Measurements from ENCODE around the gene EPB41L2.
"Not testable (repeated sequence)": the region's sequence is repeated elsewhere in the genome, so short reads cannot be mapped to it uniquely, and the experiment has no call there.

EPB41L2 gene

DNA sequence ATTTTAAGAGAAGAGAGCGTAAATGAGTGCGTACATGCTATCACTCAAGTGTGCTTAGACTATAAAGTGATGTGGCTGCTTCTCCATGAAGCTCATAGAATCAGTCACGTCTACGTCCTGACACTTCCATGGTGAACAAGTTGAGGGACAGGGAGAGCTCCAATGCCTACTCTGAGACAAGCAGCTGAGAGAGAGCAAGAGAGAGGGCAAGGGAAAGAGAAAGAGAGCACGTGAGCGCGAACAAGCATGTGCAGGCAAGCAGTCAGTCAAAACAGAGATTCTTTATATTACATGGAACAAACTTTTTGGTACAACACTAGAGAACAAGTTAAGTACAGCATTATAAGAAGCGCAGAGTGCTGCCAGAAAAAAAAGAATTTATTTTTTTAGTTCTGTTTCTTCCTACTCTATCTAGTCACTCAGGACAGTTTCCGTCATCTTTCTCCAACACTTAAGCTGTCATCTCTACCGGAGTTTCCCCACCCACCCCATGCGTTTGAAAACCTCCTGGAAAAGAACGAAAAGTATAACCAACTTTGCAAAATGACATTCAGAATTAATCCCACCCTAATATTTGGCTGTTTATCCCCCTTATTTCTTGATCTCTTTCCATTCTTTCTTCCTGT, 61.8 kb downstream of the EPB41L2 start:
- no peak for DNase-seq

DNA sequence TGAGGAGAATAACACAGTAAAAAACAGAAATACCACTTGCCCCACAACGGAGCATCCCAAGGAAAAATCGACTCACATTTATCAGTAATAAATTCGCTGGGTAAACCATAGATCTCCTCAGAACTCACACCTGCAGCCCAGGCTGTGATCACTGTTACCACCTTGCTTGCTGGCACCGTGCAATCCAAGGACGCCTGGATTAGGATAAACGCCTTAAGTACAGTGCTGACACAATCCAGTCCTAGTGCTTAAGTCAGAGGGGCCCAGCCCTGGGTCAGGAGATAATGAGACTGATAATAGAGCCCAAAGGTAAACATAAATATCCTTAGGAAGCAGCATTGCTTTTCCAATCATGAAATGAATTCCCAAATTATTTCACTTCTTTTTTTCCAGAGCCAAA, 62.5 kb downstream of the EPB41L2 start:
- no peak for DNase-seq

DNA sequence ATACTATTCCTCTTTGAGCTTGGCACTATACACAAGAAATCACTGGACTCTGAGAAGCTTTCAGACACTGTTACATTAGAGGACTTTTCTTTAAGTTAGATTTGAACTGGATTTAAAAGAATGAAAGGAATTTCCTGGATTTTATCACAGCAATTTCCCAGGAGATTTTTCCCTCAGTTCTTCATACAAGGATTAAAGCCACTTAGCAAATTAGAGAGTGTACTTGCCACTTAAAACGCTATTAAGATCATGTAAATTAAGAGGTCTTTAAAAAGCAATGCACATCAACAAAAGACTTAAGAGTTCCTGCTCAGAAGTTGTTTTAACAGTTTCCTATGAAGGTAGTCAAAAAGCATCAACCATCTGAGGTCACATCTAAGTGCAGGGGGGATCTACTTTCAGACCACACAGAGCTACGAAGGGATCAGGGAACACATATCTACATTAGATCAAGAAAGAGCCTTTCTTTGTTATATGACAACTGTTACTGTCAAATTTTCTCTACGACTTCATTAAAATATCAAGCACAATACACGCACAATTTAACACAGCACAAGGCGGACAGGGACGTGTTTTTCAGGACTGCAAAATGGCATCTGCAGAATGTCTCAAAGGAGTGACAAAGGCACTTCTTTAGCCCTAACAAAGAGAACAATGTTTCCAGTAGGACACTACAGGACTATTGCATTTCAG, 65.8 kb downstream of the EPB41L2 start:
- no peak for DNase-seq

DNA sequence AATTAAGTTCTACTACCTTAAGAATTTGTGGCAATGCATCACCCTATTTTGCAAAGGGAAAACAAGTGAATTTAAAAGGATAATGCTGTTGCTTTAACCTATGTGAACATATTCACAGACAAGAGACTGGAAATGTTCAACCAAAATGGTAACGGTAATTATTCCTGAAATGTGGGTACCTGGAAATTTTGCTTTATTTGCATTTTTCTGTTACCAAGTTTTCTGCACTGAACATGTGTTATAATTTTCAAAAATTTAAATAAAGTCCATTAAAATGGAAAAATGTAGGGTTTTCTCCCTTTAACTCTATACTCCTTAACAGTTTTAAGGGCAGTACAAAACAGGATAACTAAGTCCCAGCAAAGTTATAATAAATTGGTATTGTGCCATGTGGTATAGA, 66.4 kb downstream of the EPB41L2 start:
- DNase-seq: no peak

DNA sequence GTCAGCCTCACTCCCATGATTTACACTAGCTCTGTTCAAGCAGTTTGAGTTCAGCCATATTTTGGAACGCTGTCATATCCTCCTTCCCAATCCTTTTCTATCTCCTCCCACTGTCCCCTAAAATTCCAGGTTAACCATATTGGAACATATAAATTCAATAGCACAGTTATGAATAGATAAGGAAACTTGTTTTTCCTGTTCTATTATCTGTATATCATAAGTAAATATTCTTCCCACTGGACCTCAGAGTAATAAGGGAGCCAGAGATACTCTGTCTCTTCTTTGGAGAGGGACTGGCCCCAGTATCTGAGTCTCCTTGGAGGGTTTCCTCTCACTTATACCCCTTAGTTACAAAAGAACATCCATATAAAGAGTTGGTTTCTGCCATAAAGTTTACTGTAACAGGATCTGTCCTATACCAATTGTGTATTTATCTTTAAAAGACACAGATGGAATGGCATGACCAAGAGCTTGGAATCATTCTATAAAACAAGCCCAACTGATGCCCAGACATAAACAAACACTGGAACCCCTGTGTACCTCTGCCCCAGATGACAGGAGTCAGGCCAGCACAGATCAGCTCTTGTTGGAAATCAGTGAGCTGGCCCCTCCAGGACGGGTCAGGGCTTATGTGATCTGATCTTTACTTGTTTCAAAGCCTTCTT, 67.1 kb downstream of the EPB41L2 start:
- DNase-seq: no peak

- DNase-seq: no peak
Observed at GRCh38 chr6:130994319-130995097, 68.5 kb downstream of the EPB41L2 start.

GRCh38 chr6:130993292-130993765, 69.7 kb downstream of the EPB41L2 start:
- no peak for DNase-seq

DNA sequence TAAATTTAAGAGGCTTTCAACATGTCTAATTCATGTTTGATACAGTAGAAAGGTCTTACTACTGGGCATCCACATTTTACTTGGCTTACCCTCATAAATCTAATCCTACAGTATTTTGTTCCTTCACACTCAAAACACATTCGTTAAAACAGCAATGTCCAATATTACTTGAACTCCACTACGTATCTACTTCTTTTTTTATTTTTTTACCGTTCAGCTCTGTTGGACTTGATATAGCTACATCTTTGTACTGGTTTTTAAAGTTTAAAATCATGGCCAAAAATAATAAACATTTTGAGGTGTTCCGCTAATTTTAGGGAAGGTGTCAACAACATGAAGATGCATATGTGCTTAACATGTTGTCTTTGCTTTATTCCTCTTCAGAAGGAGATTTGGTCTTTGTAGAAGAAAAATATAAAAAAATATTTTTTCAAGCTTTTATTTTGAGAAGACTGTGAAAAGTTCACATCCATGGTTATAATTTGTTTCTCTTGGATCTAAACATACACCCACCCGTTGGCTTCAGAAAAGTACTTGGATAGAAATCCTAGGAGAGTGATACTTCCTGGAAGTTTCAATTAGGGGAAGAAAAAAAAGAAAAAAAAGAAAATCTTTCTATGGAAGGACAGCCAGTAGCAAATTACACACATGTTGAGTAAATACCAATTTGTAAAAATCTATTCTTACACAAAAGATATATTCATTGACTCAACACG, 71.5 kb downstream of the EPB41L2 start:
- no peak for DNase-seq

- DNase-seq: not testable (repeated sequence)
Observed at GRCh38 chr6:130987539-130987938, 75.5 kb downstream of the EPB41L2 start.

- no peak for DNase-seq
Observed at GRCh38 chr6:130985115-130985514, 77.9 kb downstream of the EPB41L2 start.

DNA sequence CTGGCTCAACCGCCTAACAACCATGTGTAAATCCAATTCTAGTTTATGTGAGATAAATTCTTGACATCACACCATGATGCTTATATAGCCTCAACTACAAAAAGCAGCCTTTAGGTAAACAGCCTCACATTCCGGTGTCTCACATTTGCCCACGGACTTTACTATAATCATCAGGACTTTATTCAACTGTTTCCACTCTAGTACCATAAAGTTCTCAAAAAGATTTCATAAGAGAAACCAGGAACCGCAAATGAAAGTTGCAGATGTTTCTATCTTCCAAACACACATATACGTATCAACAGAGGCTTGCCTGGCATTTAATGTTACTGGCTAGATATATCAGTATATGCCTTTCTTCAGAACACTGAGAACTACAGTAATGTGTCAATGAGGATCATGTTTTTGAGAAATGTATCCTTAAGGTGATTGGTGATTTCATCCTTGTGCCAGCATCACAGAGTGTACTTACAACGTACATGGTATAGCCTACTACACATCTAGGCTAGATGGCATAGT, 80.0 kb downstream of the EPB41L2 start:
- DNase-seq: no peak

GRCh38 chr6:130982135-130982534, 80.9 kb downstream of the EPB41L2 start:
- no peak for DNase-seq

DNA sequence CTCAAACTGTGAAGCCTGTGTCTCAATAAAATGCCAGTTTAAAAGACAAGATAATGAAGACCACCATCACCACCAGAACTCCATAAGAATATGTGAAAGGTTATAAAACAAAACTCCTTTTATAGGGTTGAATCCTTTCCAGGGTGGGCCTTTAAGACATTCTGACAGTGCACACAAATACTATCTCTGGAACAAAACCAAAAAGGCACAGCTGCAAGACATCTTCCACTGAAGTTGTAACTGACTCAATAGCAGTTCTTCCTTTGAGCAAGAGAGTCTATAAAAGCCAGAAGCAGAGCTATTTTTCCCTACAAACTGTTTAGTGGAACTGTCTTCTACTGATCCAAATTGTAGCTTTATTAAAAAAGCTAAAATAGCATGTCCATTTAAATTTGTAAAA, 81.6 kb downstream of the EPB41L2 start:
- no peak for DNase-seq

DNA sequence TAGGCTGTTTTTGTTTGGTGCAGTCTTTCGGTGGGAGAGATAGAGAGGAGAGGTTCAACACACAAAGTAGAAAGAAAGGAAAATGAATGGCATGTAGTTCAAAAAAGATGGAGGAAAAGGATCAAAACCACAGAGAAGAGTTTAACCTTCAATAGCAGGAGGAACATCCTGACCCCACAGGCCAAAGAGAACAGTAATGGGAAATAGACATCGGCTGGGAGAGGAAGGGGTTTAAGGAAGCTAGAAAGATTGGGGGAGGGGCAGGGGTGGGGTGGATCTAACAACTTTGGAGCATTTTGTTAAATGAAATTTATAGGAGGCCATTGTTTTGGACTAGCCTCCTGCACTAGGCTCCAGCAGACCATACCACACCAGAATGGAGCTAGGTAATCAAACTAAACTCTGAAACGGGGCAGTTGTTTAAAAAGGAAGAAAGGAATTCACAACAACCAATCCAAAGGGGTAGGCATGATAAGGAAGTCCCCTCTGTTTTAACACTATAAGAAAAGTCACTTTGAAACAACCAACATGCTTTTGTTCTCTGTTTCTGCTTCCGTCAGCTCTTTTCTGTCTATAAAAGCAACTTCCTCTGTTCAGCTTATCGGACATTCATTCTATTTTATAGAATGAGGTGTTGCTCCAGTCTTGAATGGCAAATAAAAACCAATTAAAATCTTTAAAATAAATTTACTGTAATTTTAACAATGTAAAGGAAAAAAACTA, 82.6 kb downstream of the EPB41L2 start:
- DNase-seq: no peak

- DNase-seq: no peak
Observed at GRCh38 chr6:130978660-130979396, 84.2 kb downstream of the EPB41L2 start.

DNA sequence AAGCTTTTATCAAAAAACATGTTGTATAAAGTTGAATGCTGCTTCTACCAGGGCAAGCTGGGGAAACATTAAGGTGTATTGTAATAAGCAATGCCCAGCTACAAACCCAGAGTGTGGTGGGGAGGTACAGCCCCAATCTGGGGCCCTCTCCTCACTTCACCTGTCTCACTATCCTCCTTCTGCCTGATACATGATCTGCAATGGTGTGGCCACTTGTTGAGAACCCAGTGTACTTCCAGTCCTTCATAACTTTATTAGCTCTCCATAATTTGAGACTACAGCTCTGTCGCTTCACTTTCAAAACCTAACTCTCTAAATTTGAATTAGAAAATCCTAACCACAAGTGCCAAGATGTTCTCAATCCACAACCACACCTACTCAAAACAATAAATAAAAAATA, 84.9 kb downstream of the EPB41L2 start:
- DNase-seq: no peak

DNA sequence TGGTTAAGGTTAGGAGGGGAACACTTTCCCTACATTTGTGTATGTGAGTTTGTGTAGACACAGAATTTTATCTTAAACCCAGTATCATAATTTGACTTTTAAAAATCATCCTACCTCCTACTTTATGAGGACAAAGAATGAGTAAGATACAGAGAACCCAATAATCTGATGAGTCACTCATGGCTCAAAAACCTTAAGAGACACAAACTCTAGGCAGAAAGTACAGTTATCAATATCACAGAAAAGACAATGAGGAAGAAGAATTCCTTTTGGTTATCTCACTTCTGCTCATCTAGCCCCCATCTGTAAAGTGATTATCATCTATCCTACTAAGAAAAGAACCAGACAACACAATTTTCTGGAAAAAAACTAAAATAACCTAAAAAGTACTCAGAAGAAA, 87.7 kb downstream of the EPB41L2 start:
- no peak for DNase-seq

DNA sequence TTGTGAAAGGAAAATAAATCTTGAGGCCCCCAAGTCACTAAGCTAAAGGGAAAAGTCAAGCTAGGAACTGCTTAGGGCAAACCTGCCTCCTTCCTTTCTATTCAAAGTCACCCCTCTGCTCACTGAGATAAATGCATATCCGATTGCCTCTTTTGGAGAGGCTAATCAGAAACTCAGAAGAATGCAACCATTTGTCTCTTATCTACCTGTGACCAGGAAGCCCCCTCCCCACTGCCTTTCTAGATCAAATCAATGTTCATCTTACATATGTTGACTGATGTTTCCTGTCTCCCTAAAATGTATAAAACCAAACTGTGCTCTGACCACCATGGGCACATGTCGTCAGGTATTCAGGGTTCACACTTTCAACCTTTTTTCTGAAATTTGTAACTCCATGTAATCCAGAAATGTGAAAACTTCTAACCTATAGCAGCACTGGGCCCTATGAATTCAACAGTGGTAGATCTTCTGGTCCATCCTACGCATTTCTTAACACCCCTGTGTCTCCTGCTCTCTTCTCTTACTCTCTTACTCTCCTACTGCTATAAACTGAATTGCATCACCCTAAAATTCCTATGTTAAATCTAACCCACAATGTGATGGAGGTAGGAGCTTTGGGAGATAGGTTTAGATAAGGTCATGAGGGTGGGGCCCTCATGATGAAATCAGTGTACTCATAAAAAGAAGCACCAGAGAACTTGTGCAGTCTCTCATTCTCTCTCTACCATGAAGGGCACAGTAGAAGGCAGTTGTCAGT, 89.3 kb downstream of the EPB41L2 start:
- no peak for DNase-seq

GRCh38 chr6:130971504-130971903, 91.5 kb downstream of the EPB41L2 start:
- DNase-seq: no peak

DNA sequence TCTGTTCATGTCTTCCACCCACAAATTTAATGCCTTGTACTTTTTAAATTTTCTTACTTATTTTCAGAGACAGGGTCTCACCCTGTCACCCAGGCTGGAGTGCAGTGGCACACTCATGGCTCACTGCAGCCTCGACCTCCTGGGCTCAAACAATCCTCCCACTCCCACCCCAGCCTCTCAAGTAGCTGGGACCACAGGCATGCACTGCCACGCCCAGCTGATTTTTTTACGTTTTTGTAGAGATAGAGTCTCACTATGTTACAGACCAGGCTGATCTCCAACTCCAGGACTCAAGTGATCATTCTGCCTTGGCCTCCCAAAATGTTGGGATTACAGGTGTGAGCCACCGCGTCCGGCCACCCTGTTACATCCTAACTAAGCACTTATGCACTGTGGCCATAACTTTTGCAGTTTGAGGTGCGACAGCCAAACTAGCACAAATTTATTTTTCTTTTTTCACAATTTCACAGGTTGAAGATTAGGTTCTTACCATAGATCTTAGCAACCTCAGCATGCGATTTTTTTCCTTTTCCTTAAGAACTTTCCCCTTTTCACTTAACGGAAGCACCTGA, 92.1 kb downstream of the EPB41L2 start:
- no peak for DNase-seq

All from activated effector memory CD4-positive, alpha-beta T cell treated with Interleukin-2 at 50 U/mL for 16 hours (primary cell).